Measurements from ENCODE around the gene CIC. TPM values are rescaled to one million over a fixed set of nuclear protein-coding genes. Genes with fewer than 3 reads are reported as not detected.
A peak's percentile ranks its signal among the peaks of the same experiment; 100 is the strongest.

The CIC gene
- total and polyA plus RNA-seq, 9 of the 15 experiments (the other 6 are each of a cell fraction or from before 2014, with no cell fraction given) = 0.07 to 44.7 (median 8.6) TPM

DNA sequence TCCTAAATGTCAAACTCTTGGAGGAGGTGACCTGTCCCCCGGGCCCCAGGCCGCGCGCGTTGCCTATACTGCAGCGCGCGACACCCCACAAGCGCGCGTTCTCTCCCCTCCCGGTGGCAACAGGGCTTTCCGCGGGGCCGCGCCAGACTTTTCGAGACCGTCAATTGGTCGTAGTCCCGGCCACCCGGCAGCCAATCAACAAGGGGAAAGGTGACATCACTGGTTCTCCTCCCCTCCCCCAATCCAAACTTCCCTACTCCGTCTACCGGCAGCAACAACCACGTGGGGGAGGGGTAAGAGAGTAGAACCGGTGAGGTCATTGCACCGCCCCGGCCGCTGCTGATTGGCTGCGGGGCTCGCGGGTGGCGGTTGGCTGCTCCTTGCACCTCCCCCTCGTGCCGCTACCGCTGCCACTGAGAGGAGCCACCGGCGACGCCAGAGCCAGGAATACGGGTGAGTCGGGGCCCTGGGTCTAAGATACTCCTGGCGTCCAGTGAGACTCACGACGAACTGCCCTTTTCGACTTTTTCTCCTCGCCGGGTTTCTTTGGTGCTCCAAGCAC, 829 bp upstream of the CIC start (continued):
- TF ChIP-seq ZBTB40 (IDR thresholded peaks at IDR 0.05) = no peak
- TF ChIP-seq ZBTB40 (CRISPR knock-in tag; IDR thresholded peaks at IDR 0.05) = no peak
- TF ChIP-seq TFAM (CRISPR knock-in tag; conservative IDR thresholded peaks at IDR 0.05) = no peak
- TF ChIP-seq, protein P1, sequence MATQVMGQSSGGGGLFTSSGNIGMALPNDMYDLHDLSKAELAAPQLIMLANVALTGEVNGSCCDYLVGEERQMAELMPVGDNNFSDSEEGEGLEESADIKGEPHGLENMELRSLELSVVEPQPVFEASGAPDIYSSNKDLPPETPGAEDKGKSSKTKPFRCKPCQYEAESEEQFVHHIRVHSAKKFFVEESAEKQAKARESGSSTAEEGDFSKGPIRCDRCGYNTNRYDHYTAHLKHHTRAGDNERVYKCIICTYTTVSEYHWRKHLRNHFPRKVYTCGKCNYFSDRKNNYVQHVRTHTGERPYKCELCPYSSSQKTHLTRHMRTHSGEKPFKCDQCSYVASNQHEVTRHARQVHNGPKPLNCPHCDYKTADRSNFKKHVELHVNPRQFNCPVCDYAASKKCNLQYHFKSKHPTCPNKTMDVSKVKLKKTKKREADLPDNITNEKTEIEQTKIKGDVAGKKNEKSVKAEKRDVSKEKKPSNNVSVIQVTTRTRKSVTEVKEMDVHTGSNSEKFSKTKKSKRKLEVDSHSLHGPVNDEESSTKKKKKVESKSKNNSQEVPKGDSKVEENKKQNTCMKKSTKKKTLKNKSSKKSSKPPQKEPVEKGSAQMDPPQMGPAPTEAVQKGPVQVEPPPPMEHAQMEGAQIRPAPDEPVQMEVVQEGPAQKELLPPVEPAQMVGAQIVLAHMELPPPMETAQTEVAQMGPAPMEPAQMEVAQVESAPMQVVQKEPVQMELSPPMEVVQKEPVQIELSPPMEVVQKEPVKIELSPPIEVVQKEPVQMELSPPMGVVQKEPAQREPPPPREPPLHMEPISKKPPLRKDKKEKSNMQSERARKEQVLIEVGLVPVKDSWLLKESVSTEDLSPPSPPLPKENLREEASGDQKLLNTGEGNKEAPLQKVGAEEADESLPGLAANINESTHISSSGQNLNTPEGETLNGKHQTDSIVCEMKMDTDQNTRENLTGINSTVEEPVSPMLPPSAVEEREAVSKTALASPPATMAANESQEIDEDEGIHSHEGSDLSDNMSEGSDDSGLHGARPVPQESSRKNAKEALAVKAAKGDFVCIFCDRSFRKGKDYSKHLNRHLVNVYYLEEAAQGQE (IDR thresholded peaks at IDR 0.05; ENCODE audit: borderline replicate concordance) = peak; percentile 38; the same call in 1 of the 2 replicates
- TF ChIP-seq, protein P1 (CRISPR knock-in tag; IDR thresholded peaks at IDR 0.05; ENCODE audit: low read depth) = peak; percentile 79
- no peak for TF ChIP-seq ZNF408 (CRISPR knock-in tag; IDR thresholded peaks at IDR 0.05; ENCODE audit: low read depth)
- no peak for TF ChIP-seq FOS (IDR thresholded peaks at IDR 0.05; ENCODE audit: extremely low read depth, insufficient read length)
- TF ChIP-seq SMARCC2 (IDR thresholded peaks at IDR 0.05; ENCODE audit: low read depth) = no peak
- peak; percentile 35 to 65; a peak in 2 of 4 replicates for TF ChIP-seq TBL1XR1 (IDR thresholded peaks at IDR 0.05; ENCODE audit: low read length in 2 of 2)
- peak; percentile 85; the same call in 1 of the 2 replicates for TF ChIP-seq FOXK1 (CRISPR knock-in tag; IDR thresholded peaks at IDR 0.05; ENCODE audit: borderline replicate concordance)
- no peak for TF ChIP-seq HLTF (IDR thresholded peaks at IDR 0.05)
